ENCODE data around the gene STIMATE.

DNA sequence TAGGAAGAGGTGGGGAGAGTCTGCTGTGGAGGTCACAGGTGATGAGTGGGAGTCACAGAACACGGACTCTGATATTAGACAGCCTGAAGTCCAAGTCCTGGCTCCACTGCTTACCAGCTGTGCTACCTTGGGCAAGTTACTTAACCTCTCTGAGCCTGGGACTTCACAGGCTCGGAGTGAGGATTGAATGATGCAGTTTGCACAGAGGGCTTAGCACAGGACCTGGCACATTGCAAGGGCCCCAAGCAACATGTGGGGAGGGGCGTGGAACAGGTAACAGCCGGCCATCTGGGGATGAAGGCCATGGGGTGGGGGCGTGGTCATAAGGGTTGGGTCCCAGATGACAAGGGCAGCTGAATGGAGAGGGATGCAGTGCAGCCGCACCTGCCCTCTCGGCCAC, 107.0 kb downstream of the STIMATE start:
- TF ChIP-seq, protein P1, sequence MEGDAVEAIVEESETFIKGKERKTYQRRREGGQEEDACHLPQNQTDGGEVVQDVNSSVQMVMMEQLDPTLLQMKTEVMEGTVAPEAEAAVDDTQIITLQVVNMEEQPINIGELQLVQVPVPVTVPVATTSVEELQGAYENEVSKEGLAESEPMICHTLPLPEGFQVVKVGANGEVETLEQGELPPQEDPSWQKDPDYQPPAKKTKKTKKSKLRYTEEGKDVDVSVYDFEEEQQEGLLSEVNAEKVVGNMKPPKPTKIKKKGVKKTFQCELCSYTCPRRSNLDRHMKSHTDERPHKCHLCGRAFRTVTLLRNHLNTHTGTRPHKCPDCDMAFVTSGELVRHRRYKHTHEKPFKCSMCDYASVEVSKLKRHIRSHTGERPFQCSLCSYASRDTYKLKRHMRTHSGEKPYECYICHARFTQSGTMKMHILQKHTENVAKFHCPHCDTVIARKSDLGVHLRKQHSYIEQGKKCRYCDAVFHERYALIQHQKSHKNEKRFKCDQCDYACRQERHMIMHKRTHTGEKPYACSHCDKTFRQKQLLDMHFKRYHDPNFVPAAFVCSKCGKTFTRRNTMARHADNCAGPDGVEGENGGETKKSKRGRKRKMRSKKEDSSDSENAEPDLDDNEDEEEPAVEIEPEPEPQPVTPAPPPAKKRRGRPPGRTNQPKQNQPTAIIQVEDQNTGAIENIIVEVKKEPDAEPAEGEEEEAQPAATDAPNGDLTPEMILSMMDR (IDR thresholded peaks at IDR 0.05), result no peak
- no peak for TF ChIP-seq POLR2A (IDR thresholded peaks at IDR 0.05)

Data from adrenal gland (tissue), 5 donors.